Astrocyte (in vitro differentiated cells and primary cell): ENCODE measurements around the gene IL20. TPM values are rescaled to one million over a fixed set of nuclear protein-coding genes. Genes with fewer than 3 reads are reported as not detected.

Source experiments
- DNase-seq: peaks from one replicate; pipeline ENCODE4 v3.0.0-alpha.2; 2010; ENCODE audit warnings: low read depth
- FAIRE-seq: peaks from 2 replicates; lab custom pipeline; 2011; peaks lifted over from hg19 to GRCh38; lab: Jason Lieb, UNC
- H2AFZ ChIP-seq: 2 replicates; pipeline ENCODE4 v1.6.0; 2012; ENCODE audit warnings: low read depth, low read length, inconsistent platforms
- H3K27ac ChIP-seq: 2 replicates; pipeline ENCODE4 v1.5.1; 2011; ENCODE audit warnings: low read depth, low read length, inconsistent platforms
- H3K27me3 ChIP-seq: 2 replicates; pipeline ENCODE4 v1.6.0; 2011; ENCODE audit warnings: low read length, inconsistent platforms; ENCODE audit not compliant: insufficient read depth
- H3K36me3 ChIP-seq: 2 replicates; pipeline ENCODE4 v1.5.1; 2011; ENCODE audit warnings: low read length, inconsistent platforms; ENCODE audit not compliant: insufficient read depth
- H3K4me1 ChIP-seq: 2 replicates; pipeline ENCODE4 v1.5.1; 2011; ENCODE audit warnings: low read length, inconsistent platforms; ENCODE audit not compliant: insufficient read depth
- H3K4me2 ChIP-seq: 2 replicates; pipeline ENCODE4 v1.6.0; 2012; ENCODE audit warnings: low read length, inconsistent platforms
- H3K4me3 ChIP-seq: 2 replicates; pipeline ENCODE4 v1.5.1; 2011; ENCODE audit warnings: low read depth, mild to moderate bottlenecking, low read length, inconsistent platforms; ENCODE audit not compliant: insufficient read depth
- H3K79me2 ChIP-seq: 2 replicates; pipeline ENCODE4 v1.6.0; 2012; ENCODE audit warnings: mild to moderate bottlenecking, low read length, inconsistent platforms; ENCODE audit not compliant: insufficient read depth
- H3K9ac ChIP-seq: 2 replicates; pipeline ENCODE4 v1.6.0; 2012; ENCODE audit warnings: mild to moderate bottlenecking, low read length, inconsistent platforms
- H3K9me3 ChIP-seq: 2 replicates; pipeline ENCODE4 v1.5.1; 2012; ENCODE audit warnings: low read depth, mild to moderate bottlenecking, low read length, inconsistent platforms; ENCODE audit not compliant: insufficient read depth
- H4K20me1 ChIP-seq: 2 replicates; pipeline ENCODE4 v1.6.0; 2012; ENCODE audit warnings: low read length, inconsistent platforms; ENCODE audit not compliant: insufficient read depth
- H3K27ac Mint-ChIP-seq: one replicate; pipeline ENCODE4 v1.8.0; 2021; ENCODE audit warnings: mild to moderate bottlenecking, mixed read lengths; ENCODE audit not compliant: unreplicated experiment
- H3K27me3 Mint-ChIP-seq: one replicate; pipeline ENCODE4 v1.8.0; 2021; ENCODE audit warnings: low read depth, mixed read lengths; ENCODE audit not compliant: unreplicated experiment
- H3K36me3 Mint-ChIP-seq: one replicate; pipeline ENCODE4 v1.8.0; 2021; ENCODE audit warnings: low read depth, mixed read lengths; ENCODE audit not compliant: unreplicated experiment
- H3K4me1 Mint-ChIP-seq: one replicate; pipeline ENCODE4 v1.8.0; 2021; ENCODE audit warnings: low read depth, mixed read lengths; ENCODE audit not compliant: unreplicated experiment
- H3K4me3 Mint-ChIP-seq: one replicate; pipeline ENCODE4 v1.8.0; 2021; ENCODE audit warnings: mild to moderate bottlenecking, moderate library complexity, mixed read lengths; ENCODE audit not compliant: unreplicated experiment
- H3K9me3 Mint-ChIP-seq: one replicate; pipeline ENCODE4 v1.8.0; 2021; ENCODE audit warnings: mild to moderate bottlenecking, mixed read lengths; ENCODE audit not compliant: unreplicated experiment
- EZH2 ChIP-seq: IDR thresholded peaks from 2 replicates; pipeline ENCODE4 v1.6.1; 2012; ENCODE audit warnings: mild to moderate bottlenecking, low read length, inconsistent platforms; ENCODE audit not compliant: insufficient read depth
- total RNA-seq: library from RNA; stranded (reverse); gene quantifications from 2 replicates; pipeline ENCODE4 v1.2.1, GENCODE V29; 2021
- TF ChIP-seq, protein P1 (sequence below): IDR thresholded peaks from 2 replicates; pipeline ENCODE4 v1.5.1; 2011; ENCODE audit warnings: low read depth, mild to moderate bottlenecking, inconsistent platforms, low read length, moderate library complexity; ENCODE audit not compliant: insufficient read depth

Gene IL20
- total RNA-seq, 1 donor from 2014 or later: not detected

DNA sequence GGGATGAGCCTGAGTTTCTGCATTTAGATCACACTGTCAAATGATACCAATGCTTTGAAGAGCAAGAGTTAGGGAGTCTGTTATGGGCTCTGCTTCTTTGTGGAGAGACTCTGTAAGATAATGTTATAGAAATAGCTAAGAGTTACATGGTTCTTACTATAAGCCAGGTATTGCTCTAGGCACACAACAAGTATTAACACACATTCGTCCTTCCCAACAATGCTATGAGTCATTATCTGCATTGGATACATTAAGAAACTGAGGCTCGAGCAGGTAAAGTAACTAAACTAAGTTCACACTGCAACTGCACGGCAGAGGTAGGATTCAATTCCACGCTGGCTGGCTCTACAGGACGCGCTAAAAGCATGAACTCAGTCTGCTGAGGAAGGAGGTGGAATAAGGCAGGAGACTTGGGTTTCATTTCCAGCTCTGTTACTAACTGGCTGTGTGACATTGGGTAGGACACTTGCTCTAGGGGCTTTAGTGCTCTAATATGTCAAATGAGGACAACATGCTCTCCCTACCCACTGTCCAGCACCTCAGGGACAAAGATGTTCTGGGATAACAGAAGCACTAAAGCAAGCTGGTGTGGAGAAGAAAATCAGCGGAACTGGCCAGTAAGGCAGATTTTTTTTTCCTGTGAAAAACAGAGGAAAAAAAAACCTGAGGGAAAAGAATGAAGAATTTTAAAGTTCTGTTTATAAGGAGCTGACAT, 23.7 kb upstream of the IL20 start:
- H3K36me3 ChIP-seq: no peaks in the 10 kb centered on the region
- Mint-ChIP-seq H3K27me3 (peaks cover 3% of the 10 kb centered on the region), H3K9me3 (no peaks in the 10 kb centered on the region), H3K4me1 (peaks cover 30% of the 10 kb centered on the region), H3K36me3 (no peaks in the 10 kb centered on the region), H3K27ac (no peak overlapping the region), H3K4me3 (no peak overlapping the region)
- H3K4me2 ChIP-seq: no peak overlapping the region
- no peaks in the 10 kb centered on the region for H3K9me3 ChIP-seq
- H2AFZ ChIP-seq: no peak overlapping the region
- TF ChIP-seq, protein P1, sequence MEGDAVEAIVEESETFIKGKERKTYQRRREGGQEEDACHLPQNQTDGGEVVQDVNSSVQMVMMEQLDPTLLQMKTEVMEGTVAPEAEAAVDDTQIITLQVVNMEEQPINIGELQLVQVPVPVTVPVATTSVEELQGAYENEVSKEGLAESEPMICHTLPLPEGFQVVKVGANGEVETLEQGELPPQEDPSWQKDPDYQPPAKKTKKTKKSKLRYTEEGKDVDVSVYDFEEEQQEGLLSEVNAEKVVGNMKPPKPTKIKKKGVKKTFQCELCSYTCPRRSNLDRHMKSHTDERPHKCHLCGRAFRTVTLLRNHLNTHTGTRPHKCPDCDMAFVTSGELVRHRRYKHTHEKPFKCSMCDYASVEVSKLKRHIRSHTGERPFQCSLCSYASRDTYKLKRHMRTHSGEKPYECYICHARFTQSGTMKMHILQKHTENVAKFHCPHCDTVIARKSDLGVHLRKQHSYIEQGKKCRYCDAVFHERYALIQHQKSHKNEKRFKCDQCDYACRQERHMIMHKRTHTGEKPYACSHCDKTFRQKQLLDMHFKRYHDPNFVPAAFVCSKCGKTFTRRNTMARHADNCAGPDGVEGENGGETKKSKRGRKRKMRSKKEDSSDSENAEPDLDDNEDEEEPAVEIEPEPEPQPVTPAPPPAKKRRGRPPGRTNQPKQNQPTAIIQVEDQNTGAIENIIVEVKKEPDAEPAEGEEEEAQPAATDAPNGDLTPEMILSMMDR: no peak
- no peak for TF ChIP-seq EZH2
- no peak for FAIRE-seq
- no peak overlapping the region for H3K27ac ChIP-seq
- no peak for DNase-seq
- no peaks in the 10 kb centered on the region for H4K20me1 ChIP-seq
- H3K79me2 ChIP-seq: no peaks in the 10 kb centered on the region
- no peaks in the 10 kb centered on the region for H3K27me3 ChIP-seq
- no peak overlapping the region for H3K9ac ChIP-seq
- H3K4me1 ChIP-seq: peaks cover 16% of the 10 kb centered on the region
- no peak overlapping the region for H3K4me3 ChIP-seq

- FAIRE-seq (no peak), DNase-seq (no peak)
- H3K9ac ChIP-seq: no peak overlapping the region
- no peak overlapping the region for H3K27ac ChIP-seq
- H3K4me3 Mint-ChIP-seq: no peak overlapping the region
- H2AFZ ChIP-seq: no peak overlapping the region
- TF ChIP-seq EZH2: no peak
- TF ChIP-seq, protein P1: no peak
- peaks cover 3% of the 10 kb centered on the region for H3K27me3 Mint-ChIP-seq
- H3K36me3 Mint-ChIP-seq: no peaks in the 10 kb centered on the region
- no peak overlapping the region for H3K4me2 ChIP-seq
- no peak overlapping the region for H3K27ac Mint-ChIP-seq
- peaks cover 24% of the 10 kb centered on the region for H3K4me1 Mint-ChIP-seq
- no peaks in the 10 kb centered on the region for H3K36me3 ChIP-seq
- no peaks in the 10 kb centered on the region for H3K79me2 ChIP-seq
- H4K20me1 ChIP-seq: no peaks in the 10 kb centered on the region
- H3K9me3 Mint-ChIP-seq: no peaks in the 10 kb centered on the region
- H3K9me3 ChIP-seq: no peaks in the 10 kb centered on the region
- no peak overlapping the region for H3K4me3 ChIP-seq
- H3K27me3 ChIP-seq: no peaks in the 10 kb centered on the region
- peaks cover 16% of the 10 kb centered on the region for H3K4me1 ChIP-seq
Measured at GRCh38 chr1:206842854-206843253, 22.6 kb upstream of the IL20 start.

- TF ChIP-seq EZH2: no peak
- TF ChIP-seq, protein P1: no peak
- Histone ChIP-seq H3K4me3 (no peak overlapping the region), H3K9ac (no peak overlapping the region), H4K20me1 (no peaks in the 10 kb centered on the region), H3K9me3 (no peaks in the 10 kb centered on the region), H3K4me2 (no peak overlapping the region), H3K36me3 (no peaks in the 10 kb centered on the region), H3K79me2 (no peaks in the 10 kb centered on the region), H3K27me3 (no peaks in the 10 kb centered on the region), H2AFZ (no peak overlapping the region), H3K4me1 (peaks cover 16% of the 10 kb centered on the region), H3K27ac (no peak overlapping the region)
- H3K36me3 Mint-ChIP-seq: no peaks in the 10 kb centered on the region
- peaks cover 19% of the 10 kb centered on the region for H3K4me1 Mint-ChIP-seq
- DNase-seq: no peak
- no peaks in the 10 kb centered on the region for H3K9me3 Mint-ChIP-seq
- H3K4me3 Mint-ChIP-seq: no peak overlapping the region
- no peak overlapping the region for H3K27ac Mint-ChIP-seq
- no peak for FAIRE-seq
- H3K27me3 Mint-ChIP-seq: peaks cover 3% of the 10 kb centered on the region
Measured at GRCh38 chr1:206843626-206844025, 21.8 kb upstream of the IL20 start.
